Mucosa of descending colon (tissue), 3 donors: Measurements from ENCODE around the gene HDGFL3. TPM values are rescaled to one million over a fixed set of nuclear protein-coding genes. Genes with fewer than 3 reads are reported as not detected.
"Not testable (repeated sequence)": the region's sequence is repeated elsewhere in the genome, so short reads cannot be mapped to it uniquely, and the experiment has no call there.

Experiments used
- ATAC-seq: fragments of 200-7000 bp; cut with Tn5 transposase; one replicate; pipeline ENCODE4 v1.9.1; 2020; ENCODE audit warnings: mild to moderate bottlenecking, moderate library complexity
- DNase-seq, 3 donors: peaks; one replicate each; pipeline ENCODE4 v3.0.0-alpha.2; 2020
- H3K36me3 ChIP-seq: fragments of 200-600 bp; one replicate; pipeline ENCODE4 v1.8.0; 2021; ENCODE audit warnings: low read depth, mild to moderate bottlenecking
- H3K4me1 ChIP-seq: fragments of 200-600 bp; one replicate; pipeline ENCODE4 v1.8.0; 2021; ENCODE audit warnings: low read depth, mild to moderate bottlenecking
- H3K4me3 ChIP-seq: fragments of 200-600 bp; one replicate; pipeline ENCODE4 v1.8.0; 2021; ENCODE audit warnings: mild to moderate bottlenecking
- H3K9me3 ChIP-seq: fragments of 200-600 bp; one replicate; pipeline ENCODE4 v1.8.0; 2021; ENCODE audit warnings: mild to moderate bottlenecking
- CTCF ChIP-seq: fragments of 200-600 bp; IDR thresholded peaks from one replicate; pipeline ENCODE4 v1.8.0; 2022; ENCODE audit warnings: antibody characterized with exemption, mild to moderate bottlenecking
- intact Hi-C, 2 donors: fragments of 100-400 bp; cut with DNase I in 1 of 2; cut with micrococcal nuclease in 1 of 2; formaldehyde crosslinking; loops; one replicate each; pipeline versions ENCODE4 v1.11.0 to v1.11.1; 2022; cut with DNase I, micrococcal nuclease
- total RNA-seq, 3 donors: library from RNA; stranded (reverse); fragmentation: NEBNext Ultra II Directional in 2 of 3; extraction: Animal tissue kit (Norgen Biotek cat#: 25700) in 2 of 3; gene quantifications; one replicate each; pipeline versions ENCODE4 v1.2.1 to v1.2.4, GENCODE V29; 2021 to 2023
- donor health status: DM: no; HTN: no; CAD: no; lungs with moderate emphysema.
- donor health status: DM: no; HTN: no; CAD: no.
- donor health status: DM: no; HTN: yes; CAD: no.

HDGFL3 gene
- total RNA-seq, 3 donors from 2014 or later, result 7.3 to 58.8 (median 14.1) TPM

GRCh38 chr15:83155942-83156341 lies 51.7 kb downstream of the HDGFL3 start:
- ATAC-seq, result no peak
- no peaks in the 10 kb centered on the region for H3K36me3 ChIP-seq
- no peaks in the 10 kb centered on the region for H3K9me3 ChIP-seq
- intact Hi-C loops, result no loop called here
- H3K4me3 ChIP-seq, result no peak overlapping the region
- H3K4me1 ChIP-seq, result no peaks in the 10 kb centered on the region
- no peak for TF ChIP-seq CTCF
- no peak for DNase-seq

DNA sequence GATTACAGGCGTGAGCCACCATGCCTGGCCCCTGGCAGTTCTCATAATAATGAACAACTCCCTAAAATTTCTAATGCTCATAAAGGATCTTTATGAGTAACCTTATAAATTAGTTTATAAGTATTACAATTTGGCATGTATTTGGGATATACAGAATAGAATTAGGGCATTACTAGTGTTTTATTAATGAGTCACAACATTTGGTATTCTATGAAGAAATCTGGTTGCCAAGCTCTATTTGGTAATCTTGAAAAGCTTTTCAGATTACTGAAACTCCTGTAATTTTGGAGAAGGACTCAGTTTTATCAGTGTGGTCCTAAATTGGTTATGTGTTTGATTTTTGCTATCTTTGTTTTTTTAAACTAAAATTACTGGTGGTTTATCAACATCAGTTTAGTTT lies 54.3 kb downstream of the HDGFL3 start:
- ATAC-seq (no peak), DNase-seq (no peak)
- Histone ChIP-seq H3K36me3 (no peaks in the 10 kb centered on the region), H3K4me1 (no peaks in the 10 kb centered on the region), H3K4me3 (no peak overlapping the region), H3K9me3 (no peaks in the 10 kb centered on the region)
- TF ChIP-seq CTCF, result no peak
- intact Hi-C loops, result no loop called here

GRCh38 chr15:83144771-83145170 lies 62.9 kb downstream of the HDGFL3 start:
- intact Hi-C loops, result no loop called here
- ATAC-seq (no peak), DNase-seq (no peak)
- Histone ChIP-seq H3K9me3 (no peaks in the 10 kb centered on the region), H3K4me1 (no peaks in the 10 kb centered on the region), H3K36me3 (no peaks in the 10 kb centered on the region), H3K4me3 (no peak overlapping the region)
- no peak for TF ChIP-seq CTCF

DNA sequence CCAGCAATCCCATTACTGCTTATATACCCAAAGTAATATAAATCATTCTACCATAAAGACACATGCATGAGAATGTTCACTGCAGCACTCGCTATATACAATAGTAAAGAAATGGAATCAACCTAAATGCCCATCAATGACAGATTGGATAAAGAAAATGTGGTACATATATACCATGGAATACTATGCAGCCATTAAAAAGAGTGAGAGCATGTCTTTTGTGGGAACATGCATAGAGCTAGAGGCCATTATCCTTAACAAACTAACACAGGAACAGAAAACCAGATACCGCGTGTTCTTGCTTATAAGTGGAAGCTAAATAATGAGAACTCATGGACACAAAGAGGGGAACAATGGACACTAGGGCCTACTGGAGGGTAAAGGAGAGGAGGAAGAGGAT lies 65.5 kb downstream of the HDGFL3 start:
- ATAC-seq, H3K9me3 ChIP-seq, H3K4me3 ChIP-seq, intact Hi-C loops, H3K36me3 ChIP-seq, H3K4me1 ChIP-seq, DNase-seq: not testable (repeated sequence)

DNA sequence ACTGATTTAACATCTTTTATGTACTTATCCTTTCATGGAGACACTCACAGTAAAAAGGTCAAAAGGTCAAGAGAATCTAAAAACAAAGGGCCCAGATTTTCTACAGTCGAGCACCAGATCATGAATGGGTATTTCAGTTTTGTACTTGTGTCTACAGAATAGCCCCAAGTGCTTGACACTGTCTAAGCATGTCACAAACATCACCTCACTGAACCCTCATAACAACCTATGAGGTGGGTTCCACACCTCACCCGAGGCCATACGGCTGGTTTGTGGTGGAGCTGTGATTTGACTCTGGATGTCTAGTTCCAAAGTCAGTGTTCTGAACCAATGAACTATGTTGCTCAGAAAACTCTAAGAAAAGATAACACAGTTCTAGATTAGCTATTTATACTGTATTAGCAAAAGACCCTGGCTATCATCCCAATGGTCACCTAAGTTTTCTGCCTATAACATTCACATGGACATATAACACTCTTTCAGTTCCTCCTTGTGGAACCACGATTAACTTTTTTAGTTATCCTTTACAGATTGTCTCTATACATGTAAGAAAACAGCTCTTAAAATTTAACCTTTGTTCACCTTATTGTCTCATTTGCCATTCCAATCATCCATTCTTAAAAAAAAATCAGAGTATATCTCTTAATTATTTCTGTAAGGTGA lies 74.6 kb downstream of the HDGFL3 start:
- intact Hi-C loops, result no loop called here

DNA sequence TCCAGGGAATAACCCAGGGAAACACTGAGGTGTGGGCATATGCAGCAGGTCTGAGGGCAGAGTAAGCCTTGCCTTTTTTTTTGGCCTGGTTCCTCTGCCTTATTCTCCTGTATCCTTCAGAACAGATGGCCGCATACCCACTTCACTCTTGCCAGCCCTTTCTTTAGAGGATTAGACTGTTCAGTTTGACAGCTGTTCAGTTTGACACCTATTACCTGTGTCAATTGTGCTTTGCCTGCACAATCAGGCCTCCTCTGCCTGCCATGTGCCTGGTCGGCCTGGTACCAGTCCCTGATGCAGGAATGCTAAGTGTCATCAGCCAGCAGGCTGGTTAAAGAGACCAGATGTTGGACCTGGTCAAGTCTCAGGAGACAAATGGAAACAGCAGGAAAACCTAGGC lies 77.8 kb downstream of the HDGFL3 start:
- ATAC-seq (no peak), DNase-seq (no peak)
- H3K9me3 ChIP-seq, result no peaks in the 10 kb centered on the region
- TF ChIP-seq CTCF, result no peak
- no peaks in the 10 kb centered on the region for H3K36me3 ChIP-seq
- H3K4me3 ChIP-seq, result no peak overlapping the region
- intact Hi-C loops, result no loop called here
- H3K4me1 ChIP-seq, result no peaks in the 10 kb centered on the region

More for the DNA sequence above, 74.6 kb downstream of the HDGFL3 start:
- Histone ChIP-seq H3K36me3 (no peaks in the 10 kb centered on the region), H3K9me3 (no peaks in the 10 kb centered on the region), H3K4me1 (no peaks in the 10 kb centered on the region), H3K4me3 (no peak overlapping the region)
- ATAC-seq, result no peak
- no peak for TF ChIP-seq CTCF
- DNase-seq, result no peak
